AG04450 (cell line): ENCODE data around the gene ZNF219. TPM values are rescaled to one million over a fixed set of nuclear protein-coding genes. Genes with fewer than 3 reads are reported as not detected.

ENCODE experiments used
- CTCF ChIA-PET: fragments of 300-600, 350-600 bp; formaldehyde crosslinking; extraction: SDS; loops from one replicate; lab custom pipeline; 2022; ENCODE audit warnings: antibody characterized with exemption, inconsistent platforms; lab: Charles Lee
- POLR2A ChIA-PET: fragments of 350-600 bp; formaldehyde crosslinking; extraction: SDS; loops from one replicate; lab custom pipeline; 2021; ENCODE audit warnings: antibody characterized with exemption, inconsistent platforms; lab: Yijun Ruan, JAX
- DNase-seq: peaks from one replicate; pipeline ENCODE4 v3.0.0-alpha.2; 2011; ENCODE audit warnings: low read depth, low spot score
- H3K27ac ChIP-seq: one replicate; pipeline ENCODE4 v1.5.1; 2012; ENCODE audit warnings: low read depth, low read length, control low read depth
- H3K27me3 ChIP-seq: one replicate; pipeline ENCODE4 v1.6.0; 2012; ENCODE audit warnings: low read length; ENCODE audit not compliant: control insufficient read depth, insufficient read depth
- H3K4me3 ChIP-seq: 2 replicates; pipeline ENCODE4 v1.5.1; 2011; ENCODE audit warnings: mild to moderate bottlenecking, low read depth, low read length, control low read depth
- H3K9me3 ChIP-seq: 2 replicates; pipeline ENCODE4 v1.5.1; 2012; ENCODE audit warnings: low read length; ENCODE audit not compliant: control insufficient read depth, insufficient read depth
- CTCF ChIP-seq: IDR thresholded peaks from 2 replicates; pipeline ENCODE4 v1.5.1; 2011; ENCODE audit warnings: low read depth, low read length, control low read depth, inconsistent platforms
- polyA plus RNA-seq: library from polyadenylated mRNA; depleted of rRNA; stranded (reverse); fragments of >200 nt; gene quantifications from 2 replicates; pipeline ENCODE4 v1.2.3, GENCODE V29; 2011

ZNF219 gene
- polyA plus RNA-seq, 1 experiment: 3.9 TPM

GRCh38 chr14:21100931-21101330 lies 2.5 kb upstream of the ZNF219 start, which contains the start of gene TMEM253:
TSS of gene TMEM253 (plus strand) at chr14:21101066. CDS start at chr14:21101344, 278 bp downstream.
- H3K27me3 ChIP-seq: peaks cover 9% of the 10 kb centered on the region
- POLR2A ChIA-PET: no interaction called here
- H3K4me3 ChIP-seq: no peak within 1 kb of the TSS
- no peak for TF ChIP-seq CTCF
- no peak for DNase-seq
- no peaks in the 10 kb centered on the region; the same call in 1 of the 2 replicates for H3K9me3 ChIP-seq
- H3K27ac ChIP-seq: no peak within 1 kb of the TSS
- CTCF ChIA-PET: interaction anchor here (0.6 to 5.6 kb wide), 8 partner anchors 7 to 487 kb away, joined by 3 to 151 read pairs (median 6); no protein-coding TSS in a partner anchor

GRCh38 chr14:21099596-21099985 lies 1.1 kb upstream of the ZNF219 start:
- H3K27me3 ChIP-seq: peaks cover 9% of the 10 kb centered on the region
- no peak overlapping the region for H3K27ac ChIP-seq
- TF ChIP-seq CTCF: no peak
- POLR2A ChIA-PET: no interaction called here
- CTCF ChIA-PET: interaction anchor here (0.6 to 2.9 kb wide), 4 partner anchors 10 to 129 kb away, joined by 3 to 22 read pairs (median 10); no protein-coding TSS in a partner anchor
- H3K9me3 ChIP-seq: no peaks in the 10 kb centered on the region; the same call in 1 of the 2 replicates
- peak overlapping the region; percentile 73 for H3K4me3 ChIP-seq
- DNase-seq: no peak

- Histone ChIP-seq H3K27ac (no peak overlapping the region), H3K4me3 (peak overlapping the region; percentile 73), H3K9me3 (no peaks in the 10 kb centered on the region; the same call in 1 of the 2 replicates), H3K27me3 (peaks cover 9% of the 10 kb centered on the region)
- POLR2A ChIA-PET: no interaction called here
- no peak for DNase-seq
- TF ChIP-seq CTCF: no peak
- CTCF ChIA-PET: interaction anchor here (0.5 to 2.9 kb wide), 5 partner anchors 10 to 373 kb away, joined by 3 to 22 read pairs (median 4); no protein-coding TSS in a partner anchor
Observed at GRCh38 chr14:21098892-21099595, 589 bp upstream of the ZNF219 start.

- POLR2A ChIA-PET: interaction anchor here (1.3 kb wide), 1 partner anchor 26 kb away, joined by 8 read pairs; no protein-coding TSS in a partner anchor
- CTCF ChIA-PET: interaction anchor here (0.5 to 6.9 kb wide), 7 partner anchors 8 to 612 kb away, joined by 3 to 191 read pairs (median 5); no protein-coding TSS in a partner anchor
- no peak for DNase-seq
- Histone ChIP-seq H3K9me3 (no peaks in the 10 kb centered on the region; the same call in 1 of the 2 replicates), H3K27me3 (peaks cover 9% of the 10 kb centered on the region), H3K27ac (no peak overlapping the region), H3K4me3 (peak overlapping the region; percentile 43)
- no peak for TF ChIP-seq CTCF
Observed at GRCh38 chr14:21097636-21098075, 799 bp downstream of the ZNF219 start.
